Epithelial cell of esophagus (primary cell): Measurements from ENCODE around the gene PIP5KL1.
A peak's percentile ranks its signal among the peaks of the same experiment; 100 is the strongest.

Experiments
- DNase-seq: peaks from one replicate; pipeline ENCODE4 v3.0.0; 2010; ENCODE audit warnings: low read depth
- H3K4me3 ChIP-seq: 2 replicates; pipeline ENCODE4 v1.5.1; 2011; ENCODE audit warnings: mild to moderate bottlenecking, low read length, control low read depth
- CTCF ChIP-seq: IDR thresholded peaks from 2 replicates; pipeline ENCODE4 v1.5.1; 2011; ENCODE audit warnings: low read depth, mild to moderate bottlenecking, low read length, control low read depth, inconsistent platforms; ENCODE audit not compliant: insufficient read depth; ENCODE audit errors: missing control alignments

PIP5KL1 gene

GRCh38 chr9:127905788-127906191 is 24.8 kb downstream of the PIP5KL1 start:
- no peak overlapping the region for H3K4me3 ChIP-seq
- no peak for DNase-seq
- TF ChIP-seq CTCF: no peak

- H3K4me3 ChIP-seq: no peak overlapping the region
- no peak for TF ChIP-seq CTCF
- no peak for DNase-seq
These were observed 25.4 kb downstream of the PIP5KL1 start for GRCh38 chr9:127905004-127905728.

GRCh38 chr9:127904561-127905003 is 26.0 kb downstream of the PIP5KL1 start:
- H3K4me3 ChIP-seq: no peak overlapping the region
- no peak for TF ChIP-seq CTCF
- peak; percentile 54 for DNase-seq

- DNase-seq: no peak
- H3K4me3 ChIP-seq: no peak overlapping the region
- TF ChIP-seq CTCF: no peak
These were observed 26.8 kb downstream of the PIP5KL1 start for GRCh38 chr9:127903557-127904475.

- H3K4me3 ChIP-seq: peak within 1 kb of the TSS; percentile 71
- TF ChIP-seq CTCF: no peak
- DNase-seq: peak; percentile 75
These were observed 31.2 kb downstream of the PIP5KL1 start, which contains the start of gene ST6GALNAC6 for GRCh38 chr9:127899128-127899943. Gene ST6GALNAC6 (minus strand): TSS chr9:127899603. CDS start chr9:127897981, 1,622 bp downstream.

GRCh38 chr9:127898433-127899127 is 32.0 kb downstream of the PIP5KL1 start:
- no peak for TF ChIP-seq CTCF
- H3K4me3 ChIP-seq: peak overlapping the region; percentile 71
- DNase-seq: peak; percentile 63
